Measurements from ENCODE around the gene PIGU.
A peak's percentile ranks its signal among the peaks of the same experiment; 100 is the strongest.

PIGU gene

GRCh38 chr20:34557936-34558319, 119.0 kb downstream of the PIGU start:
- no peak for DNase-seq (ENCODE audit: low spot score)

GRCh38 chr20:34553366-34553867, 123.5 kb downstream of the PIGU start:
- peak; percentile 50 for DNase-seq (ENCODE audit: low spot score)

DNA sequence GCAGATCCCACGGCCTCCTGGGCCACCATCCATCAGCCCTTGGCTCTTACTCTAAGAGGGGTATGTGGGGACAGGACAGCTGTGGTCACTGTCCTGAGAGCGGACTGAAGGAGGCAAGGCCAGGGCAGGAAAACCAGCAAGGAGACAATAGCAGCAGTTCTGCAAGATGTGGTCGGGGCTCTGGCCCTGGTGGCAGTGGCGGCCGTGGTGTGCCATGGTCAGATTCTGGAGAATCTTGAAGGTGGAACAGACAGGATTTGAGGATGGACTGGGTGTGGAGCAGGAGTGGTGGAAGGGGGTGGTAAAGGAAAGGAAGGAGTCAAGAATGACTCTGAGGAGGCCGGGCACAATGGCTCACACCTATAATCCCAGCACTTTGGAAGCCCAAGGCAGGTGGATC, 124.3 kb downstream of the PIGU start:
- no peak for DNase-seq (ENCODE audit: low spot score)

DNA sequence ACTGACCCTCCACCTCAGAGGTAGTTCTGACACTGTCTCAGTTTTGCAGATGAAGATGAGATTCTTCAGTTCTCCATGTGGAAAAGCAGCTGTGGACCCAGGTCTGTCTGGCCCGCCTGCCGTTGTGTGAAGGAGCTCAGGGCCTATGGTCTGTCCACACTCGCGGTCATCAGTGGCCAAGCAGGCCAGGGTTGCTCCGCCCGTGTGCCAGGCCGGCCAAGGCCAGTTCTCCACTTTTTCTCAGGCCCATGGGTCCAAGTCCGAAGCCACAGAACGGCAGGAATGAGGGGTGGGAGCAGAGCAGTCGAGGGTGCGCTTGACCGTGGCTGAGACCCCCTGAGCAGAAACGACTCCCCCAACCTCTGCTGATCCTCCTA, 127.0 kb downstream of the PIGU start:
- no peak for DNase-seq (ENCODE audit: low spot score)

- peak; percentile 61 for DNase-seq (ENCODE audit: low spot score)
Observed at GRCh38 chr20:34549291-34549928, 127.5 kb downstream of the PIGU start.

DNA sequence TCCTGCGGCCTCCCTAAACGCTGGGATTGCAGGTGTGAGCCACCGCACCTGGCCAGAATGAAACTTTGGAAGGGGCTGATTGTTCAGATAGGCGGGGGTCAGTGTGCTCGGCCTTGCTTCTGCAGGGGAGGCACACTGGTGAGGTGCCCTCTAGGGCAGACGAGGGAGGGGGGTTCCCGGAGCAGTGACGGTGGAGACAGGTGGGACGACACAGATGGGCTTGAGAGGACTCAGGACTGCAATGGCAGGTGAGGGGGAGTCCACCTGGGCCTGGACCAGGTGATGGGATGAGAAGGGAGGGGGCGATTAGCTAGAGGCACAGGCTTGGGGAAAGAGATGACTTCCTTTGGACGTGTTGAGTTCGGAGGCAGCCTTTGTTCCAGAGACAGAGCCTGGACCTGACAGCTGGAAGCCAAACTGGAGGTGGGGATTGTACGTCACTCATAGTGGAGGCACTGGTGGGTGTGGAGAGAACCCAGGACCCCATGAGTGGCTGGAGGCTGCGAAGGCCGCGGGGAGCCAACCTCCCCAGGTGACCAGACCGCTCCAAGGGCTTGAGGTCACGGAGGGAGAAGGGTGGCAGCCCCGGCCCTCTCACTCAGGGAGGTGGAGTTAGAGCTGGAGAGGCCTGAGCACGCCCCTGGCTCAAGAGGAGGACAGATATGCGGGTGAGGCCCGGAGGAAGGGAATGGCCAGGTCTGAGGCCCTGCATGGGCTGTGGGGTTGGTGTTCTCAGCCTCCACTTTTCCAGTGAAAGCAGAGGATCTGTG, 128.9 kb downstream of the PIGU start:
- DNase-seq (ENCODE audit: low spot score): no peak

DNA sequence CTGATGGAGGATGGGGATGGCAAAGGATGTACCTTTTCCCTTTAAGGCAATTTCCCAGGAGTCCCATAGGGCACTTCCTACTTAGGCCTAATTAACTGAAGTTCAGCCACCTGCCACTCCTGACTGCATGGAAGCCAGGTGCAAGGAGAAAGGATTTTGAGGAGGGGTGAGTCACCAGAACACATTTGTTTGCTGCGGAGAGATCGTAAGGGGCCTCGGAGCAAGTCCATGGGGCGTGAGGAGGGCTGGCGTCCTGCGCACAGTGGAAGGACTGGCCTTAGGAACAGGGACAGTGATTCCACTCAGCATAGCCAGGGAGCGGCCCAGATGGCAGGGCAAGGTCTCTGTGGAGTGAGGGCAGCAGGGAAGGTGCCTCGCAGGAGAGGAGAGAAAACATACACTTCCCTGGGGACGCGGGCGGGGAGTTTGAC, 130.1 kb downstream of the PIGU start:
- no peak for DNase-seq (ENCODE audit: low spot score)

- no peak for DNase-seq (ENCODE audit: low spot score)
Observed at GRCh38 chr20:34544109-34544796, 132.6 kb downstream of the PIGU start.

DNA sequence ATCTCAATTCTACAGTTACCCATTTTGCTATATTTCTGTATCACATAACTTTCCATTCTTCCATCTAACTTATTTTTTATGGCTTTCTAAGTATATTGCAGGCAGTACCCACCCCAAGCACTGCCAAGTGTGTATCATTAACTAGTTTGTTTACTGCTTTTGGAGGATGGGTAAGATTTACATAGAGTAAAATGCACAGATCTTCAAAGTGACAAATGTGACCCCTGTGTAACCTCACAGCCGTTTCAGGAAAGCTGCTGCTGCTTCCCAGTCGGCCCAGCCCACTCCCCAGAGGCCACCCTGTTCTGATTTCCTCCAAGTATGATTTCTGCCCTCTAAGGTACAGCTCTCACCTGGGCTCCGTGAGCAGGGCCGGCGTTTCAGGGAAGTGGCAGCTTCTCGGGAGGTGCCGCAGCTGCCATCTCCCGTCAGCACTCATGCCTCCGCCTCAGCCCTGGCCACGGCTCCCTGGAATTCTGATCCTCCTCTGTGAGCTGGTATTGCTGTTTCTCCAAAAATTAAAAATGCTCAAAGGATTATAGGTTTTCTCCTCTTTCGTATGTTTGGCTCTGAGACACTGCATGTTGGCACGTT, 133.3 kb downstream of the PIGU start:
- DNase-seq (ENCODE audit: low spot score): no peak

DNA sequence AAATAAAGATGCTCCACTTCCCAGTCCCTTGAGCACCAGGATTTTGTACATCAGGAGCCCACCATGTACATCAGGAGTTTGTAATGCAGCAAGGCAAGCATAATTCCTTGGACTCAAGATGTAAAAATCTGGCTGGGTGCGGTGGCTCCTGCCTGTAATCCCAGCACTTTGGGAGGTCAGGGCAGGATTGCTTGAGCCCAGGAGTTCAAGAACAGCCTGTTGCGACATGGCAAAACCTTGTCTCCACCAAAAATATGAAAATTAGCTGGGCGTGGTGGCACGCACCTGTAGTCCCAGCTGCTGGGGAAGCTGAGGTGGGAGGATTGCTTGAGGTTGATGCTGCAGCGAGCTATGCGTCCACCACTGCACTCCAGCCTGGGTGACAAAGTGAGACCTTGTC, 134.5 kb downstream of the PIGU start:
- no peak for DNase-seq (ENCODE audit: low spot score)

DNA sequence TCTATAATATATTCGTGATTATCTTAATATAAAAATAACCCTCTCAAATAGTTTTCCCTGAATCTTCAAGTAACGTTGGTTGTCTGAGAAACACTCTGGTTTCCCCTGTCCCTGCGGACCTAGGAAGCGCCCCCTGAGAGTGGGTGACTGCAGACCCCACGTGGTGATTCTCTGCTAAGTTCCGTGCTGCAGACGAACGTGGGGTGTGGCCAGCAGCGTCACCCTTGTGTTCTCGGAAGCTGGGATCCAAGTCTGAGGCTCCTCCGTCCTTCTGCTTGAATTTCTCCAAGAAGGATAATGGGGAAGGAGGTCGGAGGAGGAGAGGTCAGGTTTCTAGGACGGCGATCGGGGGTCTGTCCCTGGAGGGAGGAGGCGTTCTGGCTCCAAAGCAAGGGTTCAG, 135.0 kb downstream of the PIGU start:
- no peak for DNase-seq (ENCODE audit: low spot score)

DNA sequence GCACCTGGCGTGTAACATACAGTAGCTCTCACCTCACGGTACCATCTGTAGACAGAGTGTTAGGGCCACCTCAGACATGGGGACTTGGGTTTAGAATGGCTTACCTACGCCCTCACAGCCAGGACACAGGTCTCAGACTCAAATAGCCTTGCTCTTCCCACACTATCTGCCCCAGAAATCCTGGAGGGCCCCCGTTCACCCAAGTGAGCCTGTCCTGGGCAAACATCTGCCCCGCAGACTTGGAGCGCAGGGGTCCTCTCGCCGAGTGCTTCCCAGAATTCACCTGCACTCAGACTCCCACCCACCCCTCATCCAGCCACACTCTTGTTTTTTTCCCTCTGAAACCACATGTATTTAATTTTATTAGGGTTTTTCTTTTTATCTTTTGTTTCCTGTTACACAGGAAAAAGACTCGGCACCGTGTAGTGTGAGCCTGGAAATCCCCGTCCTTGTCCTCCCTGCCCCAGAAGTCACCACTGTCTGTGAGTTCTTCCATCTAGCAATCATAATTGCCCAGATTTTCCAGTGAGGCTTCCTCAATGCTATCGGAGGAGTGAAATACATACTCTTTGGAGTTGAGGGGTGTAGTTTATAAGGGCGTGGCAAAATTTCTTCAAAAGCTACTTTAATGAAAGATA, 135.5 kb downstream of the PIGU start:
- no peak for DNase-seq (ENCODE audit: low spot score)

GRCh38 chr20:34540596-34541263, 136.2 kb downstream of the PIGU start:
- no peak for DNase-seq (ENCODE audit: low spot score)

DNA sequence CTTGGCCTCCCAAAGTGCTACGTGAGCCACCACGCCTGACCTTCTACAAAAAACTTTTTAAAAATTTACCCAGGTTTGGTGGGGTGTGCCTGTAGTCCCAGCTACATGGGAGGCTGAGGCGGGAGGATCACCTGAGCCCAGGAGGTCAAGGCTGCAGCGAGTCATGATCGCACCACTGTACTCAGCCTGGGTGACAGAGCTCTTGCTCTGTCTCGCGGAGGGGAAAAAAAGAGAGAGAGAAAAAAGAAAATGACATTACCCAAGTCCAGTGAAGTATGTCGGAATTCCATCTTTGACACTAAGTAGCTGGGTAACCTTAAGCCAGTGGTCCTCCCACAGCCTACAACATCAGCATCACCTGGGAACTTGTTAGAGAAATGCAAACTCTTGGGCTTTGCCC, 137.1 kb downstream of the PIGU start:
- no peak for DNase-seq (ENCODE audit: low spot score)

DNA sequence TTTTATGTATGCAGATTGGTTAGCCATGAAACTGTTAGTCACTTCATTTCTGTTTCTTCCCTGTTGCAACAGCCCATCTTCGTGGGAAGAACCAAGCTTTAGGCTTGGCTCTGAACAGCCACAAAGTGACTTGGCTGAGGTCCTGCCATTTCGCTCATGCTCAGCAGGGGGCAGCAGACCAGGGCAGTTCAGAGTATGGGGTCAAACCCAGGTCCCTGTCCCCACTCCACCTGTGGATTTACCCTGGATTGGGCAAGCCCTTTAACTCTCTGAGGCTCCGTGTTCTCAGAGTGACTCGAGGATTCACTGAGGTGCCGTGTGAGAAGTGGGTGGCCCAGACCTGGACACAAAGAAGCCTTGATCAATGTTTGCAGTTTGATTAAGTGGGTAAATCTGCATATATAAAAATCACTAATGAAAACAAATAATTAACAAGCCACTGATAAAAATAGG, 138.2 kb downstream of the PIGU start:
- peak; percentile 52 for DNase-seq (ENCODE audit: low spot score)

- DNase-seq (ENCODE audit: low spot score): no peak
Observed at GRCh38 chr20:34537651-34538050, 139.2 kb downstream of the PIGU start.

DNA sequence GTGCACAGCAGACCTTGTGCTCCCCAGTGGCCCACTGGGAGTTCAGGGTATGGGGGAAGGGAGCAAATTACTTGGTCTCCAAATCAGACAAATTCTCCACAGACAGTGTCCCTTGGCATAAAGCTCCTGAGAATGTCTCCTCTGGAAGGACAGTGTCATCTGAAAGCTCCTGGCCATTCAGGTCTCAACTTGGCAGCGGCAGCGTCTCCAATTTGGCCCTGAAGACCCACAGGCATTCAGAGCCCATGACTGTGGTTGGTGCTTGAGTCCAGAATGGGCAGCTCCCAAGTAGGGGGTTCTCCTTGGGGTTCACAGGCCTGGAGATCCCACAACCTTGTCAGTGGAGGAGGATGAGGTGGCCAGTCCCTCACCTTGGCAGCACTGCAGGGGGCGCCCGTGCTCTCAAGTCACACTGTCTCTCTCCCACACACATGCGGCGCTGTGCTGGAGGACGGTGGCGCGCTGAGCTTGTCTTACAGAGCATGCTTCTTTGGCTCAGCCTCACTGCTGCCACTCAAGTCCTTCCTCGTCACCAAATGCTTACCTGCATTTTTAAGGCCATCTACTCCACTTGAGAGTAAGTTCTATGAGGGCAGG, 140.0 kb downstream of the PIGU start:
- no peak for DNase-seq (ENCODE audit: low spot score)

DNA sequence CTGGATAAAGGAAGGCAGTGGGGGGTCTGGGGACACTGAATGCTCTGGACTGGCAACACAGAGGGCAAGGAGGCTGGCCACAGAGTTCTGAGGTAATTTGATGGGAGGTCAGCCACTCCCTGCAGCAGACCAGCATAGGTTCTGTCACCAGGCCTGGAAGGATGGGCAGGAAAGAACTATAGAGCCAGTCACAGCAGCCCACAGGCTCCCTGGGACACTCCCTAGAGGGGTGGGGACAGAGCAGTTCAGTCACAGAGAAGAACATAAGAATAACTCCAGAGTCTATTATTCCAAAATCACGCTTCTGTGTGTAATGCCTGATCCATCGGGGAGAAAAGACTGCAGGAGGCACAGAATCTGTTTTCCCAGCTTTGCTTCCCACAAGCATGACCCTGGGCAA, 141.0 kb downstream of the PIGU start:
- DNase-seq (ENCODE audit: low spot score): no peak

GRCh38 chr20:34535301-34535840, 141.5 kb downstream of the PIGU start:
- no peak for DNase-seq (ENCODE audit: low spot score)

- DNase-seq (ENCODE audit: low spot score): no peak
Observed at GRCh38 chr20:34534391-34535165, 142.3 kb downstream of the PIGU start.
